COR-L47 (cell line): ENCODE data around the gene LRRC63.

Experiments
- DNase-seq: peaks from one replicate; lab custom pipeline; 2025; lab: John Stamatoyannopoulos, UW

Gene LRRC63

GRCh38 chr13:46313432-46314257, 101.9 kb downstream of the LRRC63 start:
- no peak for DNase-seq

- DNase-seq = no peak
Observed at GRCh38 chr13:46314587-46314986, 102.9 kb downstream of the LRRC63 start.

- no peak for DNase-seq
Observed at GRCh38 chr13:46315036-46315435, 103.3 kb downstream of the LRRC63 start.

GRCh38 chr13:46315491-46316075, 103.9 kb downstream of the LRRC63 start:
- DNase-seq = no peak

- no peak for DNase-seq
Observed at GRCh38 chr13:46317120-46317519, 105.4 kb downstream of the LRRC63 start.

- DNase-seq = no peak
Observed at GRCh38 chr13:46318986-46319385, 107.3 kb downstream of the LRRC63 start.

- no peak for DNase-seq
Observed at GRCh38 chr13:46320406-46320805, 108.7 kb downstream of the LRRC63 start.

GRCh38 chr13:46320821-46321220, 109.1 kb downstream of the LRRC63 start:
- DNase-seq = no peak

GRCh38 chr13:46321494-46322225, 109.9 kb downstream of the LRRC63 start:
- DNase-seq = peak; percentile 37

GRCh38 chr13:46324976-46325375, 113.2 kb downstream of the LRRC63 start:
- no peak for DNase-seq
